Upper lobe of right lung (tissue), 1 donor: ENCODE measurements around the gene FBXO44. TPM values are rescaled to one million over a fixed set of nuclear protein-coding genes. Genes with fewer than 3 reads are reported as not detected.
"Not testable (repeated sequence)": the region's sequence is repeated elsewhere in the genome, so short reads cannot be mapped to it uniquely, and the experiment has no call there.

Experiments
- ATAC-seq: fragments of 200-7000 bp; cut with Tn5 transposase; one replicate; pipeline ENCODE4 v1.9.1; 2020; ENCODE audit warnings: mild to moderate bottlenecking, moderate library complexity
- DNase-seq: peaks from one replicate; pipeline ENCODE4 v3.0.0-alpha.2; 2020
- H3K27ac ChIP-seq: fragments of 200-600 bp; one replicate; pipeline ENCODE4 v1.8.0; 2022
- H3K27me3 ChIP-seq: fragments of 200-600 bp; one replicate; pipeline ENCODE4 v1.8.0; 2022; ENCODE audit warnings: mild to moderate bottlenecking
- H3K36me3 ChIP-seq: fragments of 200-600 bp; one replicate; pipeline ENCODE4 v1.8.0; 2022
- H3K4me1 ChIP-seq: fragments of 200-600 bp; one replicate; pipeline ENCODE4 v1.8.0; 2022
- H3K4me3 ChIP-seq: fragments of 200-600 bp; one replicate; pipeline ENCODE4 v1.8.0; 2022; ENCODE audit warnings: mild to moderate bottlenecking
- H3K9me3 ChIP-seq: fragments of 200-600 bp; one replicate; pipeline ENCODE4 v1.8.0; 2022
- CTCF ChIP-seq: fragments of 200-600 bp; IDR thresholded peaks from one replicate; pipeline ENCODE4 v1.8.0; 2022; ENCODE audit warnings: antibody characterized with exemption
- intact Hi-C: fragments of 100-400 bp; cut with DNase I; formaldehyde crosslinking; loops from one replicate; pipeline ENCODE4 v1.11.0; 2022
- long read RNA-seq: library from polyadenylated mRNA; unstranded; transcript quantifications from one replicate; pipeline ENCODE4 v2.0.0, GENCODE V29; 2021
- total RNA-seq: library from RNA; stranded (reverse); fragmentation: NEBNext Ultra II Directional; extraction: Animal tissue kit (Norgen Biotek cat#: 25700); gene quantifications from one replicate; pipeline ENCODE4 v1.2.1, GENCODE V29; 2021
- donor health status: DM: no; HTN: yes; CAD: no; lungs with severe emphysema.

Gene FBXO44
- total RNA-seq = 19.8 TPM
- long read RNA-seq, transcript FBXO44-204 (5 exons, 1,734 nt) = minor isoform, 9 of 62 reads
- long read RNA-seq, transcript FBXO44-202 (6 exons, 2,903 nt) = major isoform, 12 of 62 reads
- long read RNA-seq, partial matches to known transcripts = 5 of 62 reads
- long read RNA-seq, other reads (novel, unspliced or antisense) = 28 of 62 reads

GRCh38 chr1:11654137-11654938, at the start of gene FBXO44, which contains the start of gene FBXO2:
Gene FBXO44, plus strand, starts transcription at chr1:11654877. Its CDS starts 959 bp downstream, at chr1:11655836.
Gene FBXO2, minus strand, starts transcription at chr1:11654429. Its CDS starts 89 bp downstream, at chr1:11654340.
- intact Hi-C loops = loop anchor here (5.0 kb wide), 1 partner anchor 68 kb away; no protein-coding TSS in a partner anchor
- Histone ChIP-seq H3K4me3 (peak within 1 kb of the TSS; percentile 57), H3K9me3 (no peaks in the 10 kb centered on the region), H3K4me1 (peaks cover 25% of the 10 kb centered on the region), H3K27ac (peak within 1 kb of the TSS; percentile 42), H3K27me3 (no peaks in the 10 kb centered on the region), H3K36me3 (peaks cover 12% of the 10 kb centered on the region)
- peak; percentile 81 for ATAC-seq
- peak; percentile 86 for DNase-seq
- no peak for TF ChIP-seq CTCF

GRCh38 chr1:11606775-11607174, 47.9 kb upstream of the FBXO44 start:
- H3K9me3 ChIP-seq = no peaks in the 10 kb centered on the region
- H3K36me3 ChIP-seq = no peaks in the 10 kb centered on the region
- no peak overlapping the region for H3K4me3 ChIP-seq
- no peak overlapping the region for H3K27ac ChIP-seq
- TF ChIP-seq CTCF = no peak
- ATAC-seq (no peak), DNase-seq (no peak)
- no peaks in the 10 kb centered on the region for H3K4me1 ChIP-seq
- no peaks in the 10 kb centered on the region for H3K27me3 ChIP-seq
- intact Hi-C loops = no loop called here

- H3K27me3 ChIP-seq, ATAC-seq, H3K4me1 ChIP-seq, H3K4me3 ChIP-seq, H3K36me3 ChIP-seq, DNase-seq, H3K27ac ChIP-seq, intact Hi-C loops, H3K9me3 ChIP-seq: not testable (repeated sequence)
Measured at GRCh38 chr1:11608596-11609130, 46.0 kb upstream of the FBXO44 start.

- H3K4me1 ChIP-seq, H3K4me3 ChIP-seq, intact Hi-C loops, H3K27ac ChIP-seq, H3K27me3 ChIP-seq, ATAC-seq, DNase-seq, H3K36me3 ChIP-seq, H3K9me3 ChIP-seq: not testable (repeated sequence)
Measured at GRCh38 chr1:11609378-11609777, 45.3 kb upstream of the FBXO44 start.

- no peaks in the 10 kb centered on the region for H3K9me3 ChIP-seq
- peak; percentile 23 for ATAC-seq
- no peak overlapping the region for H3K27ac ChIP-seq
- H3K27me3 ChIP-seq = no peaks in the 10 kb centered on the region
- no peak overlapping the region for H3K4me3 ChIP-seq
- intact Hi-C loops = no loop called here
- H3K36me3 ChIP-seq = no peaks in the 10 kb centered on the region
- H3K4me1 ChIP-seq = no peaks in the 10 kb centered on the region
- TF ChIP-seq CTCF = no peak
- DNase-seq = no peak
Measured at GRCh38 chr1:11610629-11611180, 44.0 kb upstream of the FBXO44 start.

- TF ChIP-seq CTCF = no peak
- DNase-seq (no peak), ATAC-seq (no peak)
- Histone ChIP-seq H3K4me1 (no peaks in the 10 kb centered on the region), H3K9me3 (no peaks in the 10 kb centered on the region), H3K27ac (no peak overlapping the region), H3K4me3 (no peak overlapping the region), H3K27me3 (no peaks in the 10 kb centered on the region), H3K36me3 (no peaks in the 10 kb centered on the region)
- intact Hi-C loops = no loop called here
Measured at GRCh38 chr1:11611638-11612327, 42.9 kb upstream of the FBXO44 start.
